ENCODE results near the gene MYH6.
A peak's percentile ranks its signal among the peaks of the same experiment; 100 is the strongest.

Gene MYH6

DNA sequence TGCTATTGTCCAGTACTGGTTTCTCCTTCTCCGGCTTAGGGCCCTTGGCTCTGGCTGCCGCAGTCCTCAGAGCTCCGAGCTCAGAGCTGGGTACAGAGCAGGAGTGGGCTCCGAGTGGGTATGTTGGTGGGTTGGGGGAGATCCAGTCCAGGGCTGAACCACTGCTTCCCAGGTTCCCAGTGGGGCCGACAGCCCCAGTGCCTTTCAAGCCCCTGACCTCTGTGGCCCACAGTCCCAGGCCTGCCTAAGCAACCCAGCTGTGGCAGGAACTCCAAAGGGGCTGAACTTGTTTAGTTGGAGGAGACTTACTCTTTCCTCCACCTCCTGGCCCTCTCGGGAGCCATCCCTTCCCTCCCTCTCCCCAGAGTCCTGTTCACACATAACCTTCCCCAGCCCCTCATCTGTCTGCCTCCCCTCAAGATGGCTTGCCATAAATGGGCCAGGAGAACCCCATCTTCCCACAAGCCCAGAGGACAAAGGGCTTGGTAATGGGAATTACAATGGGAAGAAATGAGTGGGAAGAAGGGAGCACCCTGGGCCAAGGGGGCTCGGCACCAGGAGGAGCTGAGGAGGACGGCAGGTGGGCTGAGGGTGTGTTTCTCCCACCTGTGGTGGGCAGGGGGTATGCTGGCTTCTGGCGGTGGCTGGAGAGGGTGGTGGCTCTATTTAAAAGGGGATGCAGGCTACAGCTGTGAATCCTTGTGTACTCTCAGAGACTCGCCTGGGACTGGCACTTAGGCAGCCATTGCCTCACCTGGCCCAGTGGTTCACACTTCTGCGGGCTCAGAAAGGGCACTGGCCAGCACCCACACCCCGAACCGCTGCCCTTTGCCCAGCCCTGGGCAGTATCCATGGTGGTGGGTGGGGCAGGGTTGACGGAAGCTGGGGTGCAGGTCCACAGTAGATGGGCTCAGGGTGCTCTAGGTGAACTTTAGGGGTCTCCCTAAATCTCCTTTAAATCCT, 3.8 kb upstream of the MYH6 start:
- no peak for DNase-seq
- Histone ChIP-seq H2BK12ac (ENCODE audit: low read length in 2 of 2) (no peak overlapping the region), H2AFZ (ENCODE audit: low read depth, low read length) (no peak overlapping the region), H3K14ac (ENCODE audit: low read length in 2 of 2) (peak overlapping the region in 1 of 2 experiments; percentile 23), H3K9ac (ENCODE audit: low read length) (no peak overlapping the region), H3K36me3 (ENCODE audit: control insufficient read depth in 1 of 2, insufficient read depth in 2 of 2, low read depth in 1 of 2, low read length in 2 of 2) (no peaks in the 10 kb centered on the region), H3K4ac (ENCODE audit: low read depth in 1 of 2, low read length in 2 of 2) (no peak overlapping the region), H2BK5ac (ENCODE audit: low read depth, low read length, poor library complexity, severe bottlenecking) (no peak overlapping the region), H4K8ac (ENCODE audit: low read length) (no peak overlapping the region), H3K4me1 (ENCODE audit: control insufficient read depth, insufficient read depth, low read depth, low read length) (no peaks in the 10 kb centered on the region), H2AK5ac (ENCODE audit: low read length, severe bottlenecking) (no peak overlapping the region), H3K4me3 (ENCODE audit: insufficient read depth in 1 of 2, low read depth in 1 of 2, low read length in 2 of 2) (no peak overlapping the region), H3K79me1 (replicated peaks; ENCODE audit: low read length, poor library complexity, severe bottlenecking) (no peaks in the 10 kb centered on the region), H3K4me2 (ENCODE audit: low read length, poor library complexity, severe bottlenecking) (no peak overlapping the region), H2BK120ac (ENCODE audit: low read depth, low read length) (no peak overlapping the region), H4K91ac (ENCODE audit: low read length) (no peak overlapping the region), H3K9me3 (ENCODE audit: control insufficient read depth, low read length) (no peaks in the 10 kb centered on the region), H3K27ac (ENCODE audit: low read length, poor library complexity, severe bottlenecking) (no peak overlapping the region), H2BK15ac (ENCODE audit: low read depth, poor library complexity, severe bottlenecking) (no peak overlapping the region), H3K27me3 (ENCODE audit: control insufficient read depth in 1 of 2, insufficient read depth in 1 of 2, low read length in 2 of 2) (peaks cover 50 to 70% of the 10 kb centered on the region in 2 experiments), H3K18ac (ENCODE audit: low read depth in 1 of 2, low read length in 2 of 2) (no peak overlapping the region), H3K23ac (ENCODE audit: low read length in 2 of 2) (no peak overlapping the region)
- 76% methylated on average over 13 of the region's 14 CpGs for WGBS

DNA sequence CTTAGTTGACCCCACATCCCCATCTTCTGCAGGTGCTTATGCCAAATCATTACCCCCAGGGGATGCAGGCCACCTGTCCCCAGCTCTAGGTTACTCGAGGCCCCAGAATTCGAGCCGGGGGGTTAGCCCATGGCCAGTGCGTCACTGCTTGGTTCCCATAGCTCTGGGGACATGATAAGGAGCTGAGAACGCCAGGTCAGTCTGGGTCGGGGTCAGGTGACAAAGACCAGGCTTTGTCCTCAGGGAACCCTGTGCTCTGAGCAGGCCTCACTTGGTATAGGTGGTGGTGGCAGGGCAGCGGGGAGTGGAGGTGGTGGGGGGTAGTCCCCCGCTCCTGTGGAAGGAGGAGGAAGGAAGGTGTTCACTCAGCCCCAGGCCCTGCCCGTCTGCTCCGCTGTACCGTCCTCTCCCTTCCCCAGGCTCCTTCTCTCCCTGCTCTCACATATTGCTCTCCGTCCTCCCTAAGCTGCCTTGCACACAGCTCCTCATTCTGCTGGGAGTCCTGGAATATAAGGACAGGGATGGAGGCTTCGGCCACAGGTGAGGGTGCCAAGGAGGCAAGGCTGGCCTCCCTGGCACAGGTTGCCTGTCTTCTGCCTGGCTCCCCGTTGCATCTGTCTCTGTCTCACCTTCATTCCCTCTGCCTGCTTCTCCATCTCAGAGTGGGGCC, 2.0 kb upstream of the MYH6 start:
- no peak overlapping the region for H2BK5ac ChIP-seq (ENCODE audit: low read depth, low read length, poor library complexity, severe bottlenecking)
- no peak overlapping the region for H2AK5ac ChIP-seq (ENCODE audit: low read length, severe bottlenecking)
- H4K91ac ChIP-seq (ENCODE audit: low read length) = no peak overlapping the region
- H3K4me3 ChIP-seq (ENCODE audit: insufficient read depth in 1 of 2, low read depth in 1 of 2, low read length in 2 of 2) = no peak overlapping the region
- H2BK15ac ChIP-seq (ENCODE audit: low read depth, poor library complexity, severe bottlenecking) = no peak overlapping the region
- no peak overlapping the region for H2BK12ac ChIP-seq (ENCODE audit: low read length in 2 of 2)
- no peaks in the 10 kb centered on the region for H3K79me1 ChIP-seq (replicated peaks; ENCODE audit: low read length, poor library complexity, severe bottlenecking)
- no peak overlapping the region for H3K27ac ChIP-seq (ENCODE audit: low read length, poor library complexity, severe bottlenecking)
- H2BK120ac ChIP-seq (ENCODE audit: low read depth, low read length) = no peak overlapping the region
- no peaks in the 10 kb centered on the region for H3K4me1 ChIP-seq (ENCODE audit: control insufficient read depth, insufficient read depth, low read depth, low read length)
- no peak overlapping the region for H3K4ac ChIP-seq (ENCODE audit: low read depth in 1 of 2, low read length in 2 of 2)
- H3K14ac ChIP-seq (ENCODE audit: low read length in 2 of 2) = no peak overlapping the region
- DNase-seq = no peak
- no peak overlapping the region for H3K4me2 ChIP-seq (ENCODE audit: low read length, poor library complexity, severe bottlenecking)
- H3K18ac ChIP-seq (ENCODE audit: low read depth in 1 of 2, low read length in 2 of 2) = no peak overlapping the region
- H3K27me3 ChIP-seq (ENCODE audit: control insufficient read depth in 1 of 2, insufficient read depth in 1 of 2, low read length in 2 of 2) = peaks cover 58 to 74% of the 10 kb centered on the region in 2 experiments
- H3K36me3 ChIP-seq (ENCODE audit: control insufficient read depth in 1 of 2, insufficient read depth in 2 of 2, low read depth in 1 of 2, low read length in 2 of 2) = no peaks in the 10 kb centered on the region
- WGBS = 79% methylated on average over 9 of the region's 14 CpGs
- no peak overlapping the region for H4K8ac ChIP-seq (ENCODE audit: low read length)
- H3K9ac ChIP-seq (ENCODE audit: low read length) = no peak overlapping the region
- H3K9me3 ChIP-seq (ENCODE audit: control insufficient read depth, low read length) = no peaks in the 10 kb centered on the region
- no peak overlapping the region for H3K23ac ChIP-seq (ENCODE audit: low read length in 2 of 2)
- H2AFZ ChIP-seq (ENCODE audit: low read depth, low read length) = peak overlapping the region; percentile 79

DNA sequence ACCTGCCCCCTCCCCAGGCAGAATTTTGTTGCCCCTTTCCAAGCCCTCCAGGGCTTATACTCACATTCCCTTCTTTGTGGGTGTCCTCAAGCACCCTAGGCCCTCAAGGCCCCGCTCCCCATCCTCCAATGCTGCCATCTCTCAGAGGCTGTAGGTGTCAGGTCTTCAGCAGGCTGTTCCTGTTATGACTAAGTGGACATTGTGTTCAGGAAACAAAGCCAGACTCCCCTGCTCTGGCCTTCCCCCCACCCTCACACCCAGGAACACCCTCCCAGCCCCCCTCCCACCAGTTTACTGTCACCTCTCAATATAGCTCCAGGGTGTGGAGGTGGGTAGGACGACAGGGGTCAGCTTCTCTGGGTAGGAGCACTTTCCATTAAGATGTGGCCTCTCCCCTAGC, 1.4 kb upstream of the MYH6 start:
- 57% methylated on average over 2 of the region's 2 CpGs for WGBS
- no peak overlapping the region for H3K4me2 ChIP-seq (ENCODE audit: low read length, poor library complexity, severe bottlenecking)
- no peak overlapping the region for H2BK5ac ChIP-seq (ENCODE audit: low read depth, low read length, poor library complexity, severe bottlenecking)
- no peak overlapping the region for H2AK5ac ChIP-seq (ENCODE audit: low read length, severe bottlenecking)
- no peak overlapping the region for H3K14ac ChIP-seq (ENCODE audit: low read length in 2 of 2)
- H3K23ac ChIP-seq (ENCODE audit: low read length in 2 of 2) = no peak overlapping the region
- no peak overlapping the region for H3K4me3 ChIP-seq (ENCODE audit: insufficient read depth in 1 of 2, low read depth in 1 of 2, low read length in 2 of 2)
- H3K4me1 ChIP-seq (ENCODE audit: control insufficient read depth, insufficient read depth, low read depth, low read length) = no peaks in the 10 kb centered on the region
- H3K9me3 ChIP-seq (ENCODE audit: control insufficient read depth, low read length) = no peaks in the 10 kb centered on the region
- no peak overlapping the region for H2BK120ac ChIP-seq (ENCODE audit: low read depth, low read length)
- no peak overlapping the region for H3K9ac ChIP-seq (ENCODE audit: low read length)
- no peak overlapping the region for H3K18ac ChIP-seq (ENCODE audit: low read depth in 1 of 2, low read length in 2 of 2)
- H3K4ac ChIP-seq (ENCODE audit: low read depth in 1 of 2, low read length in 2 of 2) = no peak overlapping the region
- H3K36me3 ChIP-seq (ENCODE audit: control insufficient read depth in 1 of 2, insufficient read depth in 2 of 2, low read depth in 1 of 2, low read length in 2 of 2) = no peaks in the 10 kb centered on the region
- peaks cover 62 to 74% of the 10 kb centered on the region in 2 experiments for H3K27me3 ChIP-seq (ENCODE audit: control insufficient read depth in 1 of 2, insufficient read depth in 1 of 2, low read length in 2 of 2)
- no peak for DNase-seq
- no peaks in the 10 kb centered on the region for H3K79me1 ChIP-seq (replicated peaks; ENCODE audit: low read length, poor library complexity, severe bottlenecking)
- H4K91ac ChIP-seq (ENCODE audit: low read length) = no peak overlapping the region
- no peak overlapping the region for H3K27ac ChIP-seq (ENCODE audit: low read length, poor library complexity, severe bottlenecking)
- H2AFZ ChIP-seq (ENCODE audit: low read depth, low read length) = no peak overlapping the region
- H2BK12ac ChIP-seq (ENCODE audit: low read length in 2 of 2) = no peak overlapping the region
- H2BK15ac ChIP-seq (ENCODE audit: low read depth, poor library complexity, severe bottlenecking) = no peak overlapping the region
- H4K8ac ChIP-seq (ENCODE audit: low read length) = no peak overlapping the region

DNA sequence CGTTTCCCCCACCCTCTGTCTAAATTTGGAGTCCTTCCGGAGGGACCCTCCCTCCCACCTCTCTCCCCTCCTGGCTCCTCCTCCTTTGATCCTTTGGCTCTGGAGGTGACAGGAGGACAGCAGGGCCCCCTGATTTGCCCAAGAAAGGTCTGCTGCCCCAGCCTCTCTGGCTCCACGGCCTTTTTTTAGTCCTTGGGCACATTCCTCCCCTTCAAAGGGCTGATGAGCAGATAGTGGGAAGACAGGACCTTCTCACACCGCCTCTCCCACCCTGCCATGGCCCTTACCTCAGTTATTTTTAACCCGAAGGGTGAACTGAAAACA, 196 bp upstream of the MYH6 start:
- H3K14ac ChIP-seq (ENCODE audit: low read length in 2 of 2) = no peak overlapping the region
- 74% methylated on average over 5 of the region's 5 CpGs for WGBS

More for the DNA sequence above, 196 bp upstream of the MYH6 start:
- no peak overlapping the region for H3K4me2 ChIP-seq (ENCODE audit: low read length, poor library complexity, severe bottlenecking)
- no peak overlapping the region for H2BK120ac ChIP-seq (ENCODE audit: low read depth, low read length)
- H3K36me3 ChIP-seq (ENCODE audit: control insufficient read depth in 1 of 2, insufficient read depth in 2 of 2, low read depth in 1 of 2, low read length in 2 of 2) = no peaks in the 10 kb centered on the region
- H2AK5ac ChIP-seq (ENCODE audit: low read length, severe bottlenecking) = no peak overlapping the region
- no peak overlapping the region for H2AFZ ChIP-seq (ENCODE audit: low read depth, low read length)
- H4K91ac ChIP-seq (ENCODE audit: low read length) = no peak overlapping the region
- no peak overlapping the region for H3K9ac ChIP-seq (ENCODE audit: low read length)
- H3K4me3 ChIP-seq (ENCODE audit: insufficient read depth in 1 of 2, low read depth in 1 of 2, low read length in 2 of 2) = no peak overlapping the region
- no peak for DNase-seq
- no peak overlapping the region for H2BK12ac ChIP-seq (ENCODE audit: low read length in 2 of 2)
- H3K18ac ChIP-seq (ENCODE audit: low read depth in 1 of 2, low read length in 2 of 2) = no peak overlapping the region
- H2BK15ac ChIP-seq (ENCODE audit: low read depth, poor library complexity, severe bottlenecking) = no peak overlapping the region
- H3K27ac ChIP-seq (ENCODE audit: low read length, poor library complexity, severe bottlenecking) = no peak overlapping the region
- no peak overlapping the region for H3K23ac ChIP-seq (ENCODE audit: low read length in 2 of 2)
- no peaks in the 10 kb centered on the region for H3K79me1 ChIP-seq (replicated peaks; ENCODE audit: low read length, poor library complexity, severe bottlenecking)
- no peak overlapping the region for H4K8ac ChIP-seq (ENCODE audit: low read length)
- no peak overlapping the region for H3K4ac ChIP-seq (ENCODE audit: low read depth in 1 of 2, low read length in 2 of 2)
- H3K27me3 ChIP-seq (ENCODE audit: control insufficient read depth in 1 of 2, insufficient read depth in 1 of 2, low read length in 2 of 2) = peaks cover 65 to 85% of the 10 kb centered on the region in 2 experiments
- H3K4me1 ChIP-seq (ENCODE audit: control insufficient read depth, insufficient read depth, low read depth, low read length) = no peaks in the 10 kb centered on the region
- no peaks in the 10 kb centered on the region for H3K9me3 ChIP-seq (ENCODE audit: control insufficient read depth, low read length)
- no peak overlapping the region for H2BK5ac ChIP-seq (ENCODE audit: low read depth, low read length, poor library complexity, severe bottlenecking)
